ENCODE measurements around the gene LPP. TPM values are rescaled to one million over a fixed set of nuclear protein-coding genes. Genes with fewer than 3 reads are reported as not detected.

LPP gene
- total and polyA plus RNA-seq, 9 of the 15 experiments (the other 6 are each of a cell fraction or from before 2014, with no cell fraction given): 0.07 to 0.18 TPM; not detected in 7

DNA sequence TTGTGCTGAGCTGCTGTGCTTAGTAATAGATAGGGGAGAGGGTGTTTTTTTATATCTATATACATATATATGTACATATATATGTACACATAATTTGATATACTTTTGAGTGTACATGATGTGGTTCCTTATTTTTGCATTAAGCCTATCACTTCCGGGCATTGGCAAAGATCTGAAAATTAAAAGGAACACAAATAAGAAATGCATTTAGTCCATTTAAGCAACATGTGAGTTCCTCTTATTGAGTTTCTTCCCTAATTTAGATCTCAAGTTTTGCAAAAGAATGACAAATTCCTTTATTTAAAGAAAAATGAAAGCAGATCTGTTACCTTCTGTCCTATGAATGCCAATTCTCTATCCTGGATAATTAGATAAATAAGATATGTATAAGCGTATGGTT is 435.1 kb downstream of the LPP start:
- Histone ChIP-seq H4K20me1 (replicated peaks; ENCODE audit: control insufficient read depth, insufficient read depth, low read length) (no peaks in the 10 kb centered on the region), H2AFZ (ENCODE audit: low read depth, low read length) (no peak overlapping the region), H3K9me1 (ENCODE audit: control insufficient read depth, insufficient read depth, low read length) (no peaks in the 10 kb centered on the region), H3K4me3 (no peak overlapping the region), H3K4me1 (replicated peaks in 1 of 2; ENCODE audit: control insufficient read depth in 2 of 2, insufficient read depth in 2 of 2, low read length in 2 of 2) (no peaks in the 10 kb centered on the region), H3K36me3 (ENCODE audit: control insufficient read depth, insufficient read depth, low read length) (no peaks in the 10 kb centered on the region), H3K9me3 (replicated peaks; ENCODE audit: control insufficient read depth, insufficient read depth, low read depth, low read length) (no peaks in the 10 kb centered on the region), H3K27me3 (ENCODE audit: control insufficient read depth in 2 of 2, insufficient read depth in 2 of 2, low read length in 2 of 2) (no peaks in the 10 kb centered on the region), H3K27ac (ENCODE audit: extremely low read depth, low read depth, low read length) (no peak overlapping the region), H3K4me2 (ENCODE audit: insufficient read depth, low read length) (no peak overlapping the region), H3K79me2 (ENCODE audit: control insufficient read depth, insufficient read depth, low read length) (no peaks in the 10 kb centered on the region), H3K9ac (ENCODE audit: insufficient read depth in 1 of 2, low read depth in 2 of 2, low read length in 2 of 2) (no peak overlapping the region)
- TF ChIP-seq SETDB1 (IDR thresholded peaks at IDR 0.05; ENCODE audit: low read length): no peak
- TF ChIP-seq IRF2 (CRISPR knock-in tag; IDR thresholded peaks at IDR 0.05): no peak
- TF ChIP-seq E2F6 (IDR thresholded peaks at IDR 0.05; ENCODE audit: borderline replicate concordance in 1 of 2, extremely low read depth in 1 of 2, insufficient read depth in 1 of 2, insufficient read length in 1 of 2, low read depth in 1 of 2, low read length in 1 of 2, poor library complexity in 1 of 2, severe bottlenecking in 1 of 2): no peak
- no peak for TF ChIP-seq HNRNPL (IDR thresholded peaks at IDR 0.05; ENCODE audit: low read depth, low read length)
- WGBS (ENCODE audit: insufficient coverage, low coverage, missing lambda C conversion rate): 0% methylated on average over 2 of the region's 2 CpGs
- ATAC-seq: no peak
- no peak for DNase-seq (ENCODE audit: extremely low read depth in 1 of 4, low spot score in 3 of 4)
- ChIA-PET POLR2A (no interaction called here), CTCF (ENCODE audit: low intra/inter-chr PET ratio) (no interaction called here)
- intact Hi-C loops (cut with micrococcal nuclease) (no loop called here), in situ Hi-C loops (cut with MboI) (no loop called here)
- no TSS peak for BruUV-seq (replicated peaks)
- FAIRE-seq: no peak

DNA sequence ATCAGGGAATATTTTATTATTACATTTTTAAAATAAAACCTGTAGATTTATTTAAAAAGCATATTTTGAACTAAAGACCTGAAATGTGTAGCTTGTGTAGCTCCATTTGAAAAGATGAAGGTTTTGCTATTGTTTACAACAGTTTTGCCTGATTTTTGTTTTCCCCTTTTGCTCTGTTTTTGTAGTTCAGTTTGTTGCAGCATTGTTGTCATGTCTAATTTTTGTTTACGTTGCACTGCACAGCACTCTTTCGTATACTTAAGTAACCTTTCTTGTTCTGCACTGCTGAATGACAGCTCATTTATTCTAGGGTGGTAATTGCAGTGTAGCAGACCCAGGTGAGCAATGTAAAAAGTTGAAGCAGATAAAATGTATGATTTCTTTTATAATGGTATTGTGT is 435.8 kb downstream of the LPP start:
- CTCF ChIA-PET (ENCODE audit: low intra/inter-chr PET ratio): no interaction called here
- WGBS (ENCODE audit: insufficient coverage, low coverage, missing lambda C conversion rate): 0% methylated on average over 2 of the region's 2 CpGs
- TF ChIP-seq SAFB (IDR thresholded peaks at IDR 0.05; ENCODE audit: borderline replicate concordance, low read depth, low read length) (no peak), KLF1 (tag; IDR thresholded peaks at IDR 0.05) (no peak), SRSF7 (optimal IDR thresholded peaks at IDR 0.05; ENCODE audit: low read depth, low read length) (no peak), CC2D1A (IDR thresholded peaks at IDR 0.05) (no peak), PYGO2 (tag; IDR thresholded peaks at IDR 0.05) (no peak), ZBTB8A (IDR thresholded peaks at IDR 0.05; ENCODE audit: partially characterized antibody) (no peak), SLC30A9 (CRISPR knock-in tag; IDR thresholded peaks at IDR 0.05) (no peak), CTBP1 (IDR thresholded peaks at IDR 0.05; ENCODE audit: borderline replicate concordance) (no peak), RBFOX2 (IDR thresholded peaks at IDR 0.05; ENCODE audit: low read depth, low read length) (no peak), FOXP4 (CRISPR knock-in tag; IDR thresholded peaks at IDR 0.05; ENCODE audit: borderline replicate concordance) (no peak), SMARCC2 (IDR thresholded peaks at IDR 0.05; ENCODE audit: low read depth) (no peak), ZSCAN29 (IDR thresholded peaks at IDR 0.05) (no peak)

More for the DNA sequence above, 435.8 kb downstream of the LPP start:
- no TSS peak for BruUV-seq (replicated peaks)
- Histone ChIP-seq H3K36me3 (ENCODE audit: control insufficient read depth, insufficient read depth, low read length) (no peaks in the 10 kb centered on the region), H3K9me1 (ENCODE audit: control insufficient read depth, insufficient read depth, low read length) (no peaks in the 10 kb centered on the region), H3K79me2 (ENCODE audit: control insufficient read depth, insufficient read depth, low read length) (no peaks in the 10 kb centered on the region), H3K9me3 (replicated peaks; ENCODE audit: control insufficient read depth, insufficient read depth, low read depth, low read length) (no peaks in the 10 kb centered on the region), H3K27me3 (ENCODE audit: control insufficient read depth in 2 of 2, insufficient read depth in 2 of 2, low read length in 2 of 2) (no peaks in the 10 kb centered on the region), H3K4me3 (no peak overlapping the region), H3K4me2 (ENCODE audit: insufficient read depth, low read length) (no peak overlapping the region), H2AFZ (ENCODE audit: low read depth, low read length) (no peak overlapping the region), H3K4me1 (replicated peaks in 1 of 2; ENCODE audit: control insufficient read depth in 2 of 2, insufficient read depth in 2 of 2, low read length in 2 of 2) (no peaks in the 10 kb centered on the region), H3K9ac (ENCODE audit: insufficient read depth in 1 of 2, low read depth in 2 of 2, low read length in 2 of 2) (no peak overlapping the region), H4K20me1 (replicated peaks; ENCODE audit: control insufficient read depth, insufficient read depth, low read length) (no peaks in the 10 kb centered on the region), H3K27ac (ENCODE audit: extremely low read depth, low read depth, low read length) (no peak overlapping the region)
- FAIRE-seq (no peak), DNase-seq (ENCODE audit: extremely low read depth in 1 of 4, low spot score in 3 of 4) (no peak), ATAC-seq (no peak)
- POLR2A ChIA-PET: no interaction called here
- intact Hi-C loops (cut with micrococcal nuclease): no loop called here
- in situ Hi-C loops (cut with MboI): no loop called here

Data from K562 (cell line).